GM19328 (cell line): ENCODE measurements around the gene SLC17A6.

ENCODE experiments used
- ATAC-seq: cut with Tn5 transposase; IDR thresholded peaks from one replicate; pipeline ENCODE4 v1.9.1; 2021; ENCODE audit warnings: mild to moderate bottlenecking, moderate library complexity; ENCODE audit not compliant: unreplicated experiment

Gene SLC17A6

DNA sequence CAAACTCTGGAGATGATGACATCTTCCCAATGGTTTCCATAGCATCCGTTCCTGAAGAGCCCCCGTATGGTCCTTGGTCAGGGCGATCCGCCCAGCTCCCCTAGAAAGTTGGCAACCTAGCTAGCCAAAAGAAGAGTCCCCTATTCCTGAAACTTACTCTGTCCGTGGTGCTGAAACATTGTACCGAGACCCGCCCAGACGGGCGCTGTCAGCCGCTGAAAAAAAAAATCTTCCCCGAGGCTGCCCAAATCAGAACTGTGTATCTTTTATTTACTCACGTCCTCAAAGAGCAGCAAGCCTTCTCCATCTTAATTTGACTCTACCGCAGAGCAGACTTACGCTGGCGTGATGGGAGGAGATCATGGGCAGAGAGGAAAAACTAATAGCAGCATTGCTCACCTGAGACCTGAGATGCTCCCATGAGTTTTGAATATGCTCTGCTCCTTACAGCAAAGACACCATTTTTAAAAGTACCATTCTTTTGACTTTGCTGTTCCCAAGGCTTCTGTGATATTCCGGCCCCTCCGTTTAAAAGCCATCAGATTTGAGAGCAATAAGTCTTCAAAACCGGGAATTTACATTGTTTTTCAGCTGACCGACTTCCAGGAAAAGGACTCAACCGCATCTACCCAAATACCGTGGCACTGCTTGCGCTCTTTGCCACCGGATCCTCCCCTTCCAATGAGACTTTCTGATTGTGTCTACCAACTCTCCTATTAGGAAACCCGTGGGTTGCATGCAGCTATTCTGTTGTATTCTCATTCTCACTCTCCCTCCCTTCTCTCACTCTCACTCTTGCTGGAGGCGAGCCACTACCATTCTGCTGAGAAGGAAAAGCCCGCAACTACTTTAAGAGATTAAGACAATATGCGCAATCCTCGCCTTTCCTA lies at the start of gene SLC17A6:
Gene SLC17A6 (plus strand): TSS at position 786 of the 890 bp plus-strand sequence. CDS start 153 bp downstream, outside the sequence.
- ATAC-seq = no peak

DNA sequence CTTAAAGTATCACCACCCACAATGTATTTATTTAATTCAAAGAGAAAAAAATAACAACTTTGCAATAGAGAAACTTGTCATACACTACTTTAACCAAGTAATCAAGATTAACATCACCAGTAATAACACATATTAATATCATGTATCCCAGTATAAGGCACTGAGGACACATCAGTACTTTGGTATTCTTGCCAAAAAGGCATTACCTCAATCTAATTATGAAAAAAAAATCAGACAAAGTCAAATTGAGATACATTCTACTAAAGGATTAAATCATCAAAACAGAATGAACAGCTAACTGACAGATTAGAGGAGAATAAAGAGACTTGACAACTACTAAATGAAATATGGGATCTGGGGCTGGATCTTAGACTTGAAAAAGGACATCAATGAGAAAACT lies 35.8 kb upstream of the SLC17A6 start:
- no peak for ATAC-seq

DNA sequence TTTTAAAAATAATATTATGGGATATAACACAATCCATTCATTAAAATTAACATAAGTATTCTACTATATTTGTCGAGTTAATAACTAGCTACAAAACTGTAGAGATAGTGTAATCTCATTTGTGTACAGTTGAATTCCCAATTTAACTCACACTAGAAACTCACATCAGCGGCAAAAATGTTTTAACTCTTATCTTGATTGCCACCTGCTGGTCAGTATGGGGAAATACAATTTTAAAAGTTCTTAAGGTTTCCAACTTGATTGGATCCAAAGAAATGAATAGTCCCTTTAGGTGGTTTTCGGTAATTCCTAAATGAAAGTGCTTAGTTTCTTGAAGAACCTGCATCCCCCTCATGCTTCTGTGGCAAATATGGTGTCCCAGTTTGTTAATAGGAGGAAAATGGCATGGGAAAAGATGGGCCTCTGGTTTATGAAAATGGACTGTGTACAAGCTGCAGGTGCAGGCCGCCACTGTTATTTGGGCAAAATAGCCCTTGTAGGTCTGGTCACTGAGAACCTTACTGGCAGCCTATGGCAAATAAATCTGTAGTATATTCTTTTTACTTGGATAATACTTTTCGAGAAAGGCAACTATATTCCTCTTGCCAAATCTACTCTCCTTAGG lies 33.7 kb upstream of the SLC17A6 start:
- ATAC-seq = no peak

DNA sequence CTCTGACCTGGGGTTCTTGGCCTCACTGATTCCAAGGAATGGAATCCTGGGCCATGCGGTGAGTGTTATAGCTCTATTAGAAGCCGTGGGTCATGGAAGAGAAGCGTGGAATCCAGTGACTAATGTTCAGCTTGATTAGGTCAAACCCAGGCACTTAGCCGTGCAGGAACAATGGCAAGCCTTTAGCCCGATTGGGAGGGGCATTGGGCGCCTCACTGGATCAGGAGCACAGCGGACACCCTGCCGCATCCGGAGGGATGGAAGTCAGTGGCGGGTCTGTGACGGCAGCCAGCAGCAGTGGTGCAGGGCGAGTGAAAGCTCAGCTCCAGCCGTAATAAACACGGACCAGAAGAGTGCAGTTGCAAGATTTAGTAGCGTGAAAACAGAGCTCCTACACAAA lies 20.5 kb upstream of the SLC17A6 start:
- ATAC-seq = no peak

DNA sequence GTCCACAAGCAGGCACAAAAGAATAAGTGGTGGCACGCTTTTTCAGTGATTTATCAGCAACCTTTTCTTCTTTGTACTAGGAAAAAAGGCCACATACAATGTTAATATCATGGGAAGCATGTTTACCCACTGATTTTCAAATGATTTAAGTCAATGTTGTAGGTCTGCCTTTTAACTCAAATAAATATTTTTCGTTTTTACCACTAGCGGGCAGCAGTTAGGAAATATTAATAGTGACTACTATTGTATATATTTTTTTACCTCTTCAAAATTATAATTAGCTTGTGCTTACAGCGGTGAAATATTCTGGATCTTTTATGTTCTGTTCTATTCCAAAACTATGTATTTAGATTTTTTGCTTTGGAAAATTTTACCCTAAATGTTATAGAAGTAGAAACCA lies 6.4 kb upstream of the SLC17A6 start:
- no peak for ATAC-seq

DNA sequence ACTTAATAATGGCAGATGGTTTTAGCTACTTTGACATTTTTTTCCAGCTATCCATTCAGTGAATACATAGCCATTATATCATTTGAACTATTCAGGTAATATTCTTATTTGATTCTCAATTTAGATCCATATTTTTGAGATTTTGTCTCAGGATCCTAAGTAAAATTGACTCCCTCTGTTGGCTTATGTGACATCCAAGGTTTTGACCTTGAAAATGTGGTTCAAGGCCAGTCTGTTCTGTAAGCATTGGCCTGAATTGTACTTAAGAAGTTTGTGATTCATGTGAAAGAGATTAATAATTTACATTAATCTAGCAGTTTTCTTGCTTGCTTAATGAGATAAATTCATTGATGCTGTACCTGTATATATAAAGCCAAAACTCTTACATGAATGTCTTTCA lies 1.6 kb upstream of the SLC17A6 start:
- no peak for ATAC-seq

DNA sequence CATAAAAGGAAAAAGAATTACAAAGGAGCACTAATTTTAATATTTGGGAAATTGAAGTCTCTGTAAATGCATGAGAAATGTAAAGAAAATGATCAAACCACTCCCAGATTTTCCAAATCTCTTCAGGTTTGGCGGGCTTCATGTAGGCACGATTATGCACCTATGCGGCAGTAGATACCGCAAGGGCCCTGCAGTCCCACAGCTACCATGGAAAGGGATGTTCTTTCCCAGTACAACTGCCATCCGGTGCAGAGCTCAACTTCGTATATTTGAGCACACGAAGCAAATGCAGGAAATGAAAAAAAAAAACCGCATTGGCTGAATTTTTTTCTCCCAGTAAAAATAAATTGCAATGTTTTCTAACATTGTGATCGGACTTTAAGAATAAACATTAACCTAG lies 1.4 kb downstream of the SLC17A6 start:
- ATAC-seq = no peak

DNA sequence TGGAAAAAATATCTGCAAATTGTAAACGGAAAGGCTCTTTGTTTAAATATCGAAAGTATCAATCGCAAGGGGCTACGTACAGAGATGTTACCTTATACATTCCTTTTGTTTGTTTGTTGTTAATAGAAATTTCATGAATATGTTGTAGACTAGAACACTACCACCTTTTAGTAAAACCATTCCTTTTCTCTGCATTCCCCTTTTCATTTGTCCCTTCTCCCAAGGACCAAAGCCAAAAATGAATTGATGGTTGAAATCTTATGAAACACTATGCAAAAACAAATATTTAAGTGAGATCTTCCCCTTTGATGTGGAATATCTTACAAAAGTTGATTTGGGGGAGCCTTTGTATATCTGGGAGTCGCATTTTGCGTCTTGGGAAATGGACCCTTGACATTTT lies 2.1 kb downstream of the SLC17A6 start:
- no peak for ATAC-seq

DNA sequence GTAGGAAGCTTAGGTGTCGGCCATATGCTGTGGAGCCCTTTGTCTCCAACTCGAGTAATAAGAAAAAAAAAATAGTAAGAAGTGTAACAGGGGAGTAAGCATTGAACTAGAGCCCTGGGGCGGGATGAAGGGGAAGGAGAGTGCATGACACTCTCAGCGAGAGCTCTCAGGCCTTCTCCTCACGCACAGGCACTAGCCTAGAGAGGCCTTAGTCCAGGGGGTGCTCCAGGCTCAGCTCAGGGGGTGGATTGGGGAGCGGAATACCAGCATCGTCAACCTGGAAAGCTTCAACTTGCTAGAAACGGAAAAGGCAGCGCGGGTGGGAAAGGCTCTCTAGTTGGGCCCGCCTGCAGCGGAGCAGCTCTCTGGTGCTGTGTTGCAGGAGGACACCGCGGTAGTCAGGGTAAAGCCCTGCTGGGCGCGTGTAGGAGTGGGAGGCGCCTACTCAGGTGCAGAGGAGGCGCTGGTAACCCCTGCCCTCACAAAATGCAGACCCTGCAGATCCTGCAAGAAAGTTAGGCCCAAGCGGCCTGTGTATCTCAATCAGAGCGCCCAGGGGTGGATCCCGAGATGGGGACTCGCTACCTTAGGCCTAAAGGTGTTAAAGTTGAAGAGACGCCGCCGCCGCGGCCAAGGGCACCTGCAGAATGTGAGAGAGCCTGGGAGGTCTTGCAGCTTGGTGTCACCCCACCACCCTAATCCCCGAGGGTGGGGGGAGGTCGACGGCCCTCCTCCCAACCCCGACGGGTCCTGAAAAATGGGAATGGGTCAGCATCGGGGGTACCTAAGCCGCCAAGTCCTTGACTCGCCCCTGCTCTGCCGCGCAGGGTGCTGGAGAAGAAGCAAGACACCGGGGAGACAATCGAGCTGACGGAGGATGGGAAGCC lies 2.8 kb downstream of the SLC17A6 start:
- ATAC-seq = no peak

DNA sequence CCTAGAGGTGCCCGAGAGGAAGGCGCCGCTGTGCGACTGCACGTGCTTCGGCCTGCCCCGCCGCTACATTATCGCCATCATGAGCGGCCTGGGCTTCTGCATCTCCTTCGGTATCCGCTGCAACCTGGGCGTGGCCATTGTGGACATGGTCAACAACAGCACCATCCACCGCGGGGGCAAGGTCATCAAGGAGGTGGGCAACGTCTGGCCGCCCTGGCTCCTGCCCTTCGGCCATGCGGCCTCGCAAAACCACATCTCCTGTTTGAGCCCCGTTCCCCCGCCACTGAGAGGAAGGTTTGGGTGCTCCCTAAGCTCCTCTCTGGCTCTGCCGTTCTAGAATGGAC lies 3.4 kb downstream of the SLC17A6 start:
- no peak for ATAC-seq

DNA sequence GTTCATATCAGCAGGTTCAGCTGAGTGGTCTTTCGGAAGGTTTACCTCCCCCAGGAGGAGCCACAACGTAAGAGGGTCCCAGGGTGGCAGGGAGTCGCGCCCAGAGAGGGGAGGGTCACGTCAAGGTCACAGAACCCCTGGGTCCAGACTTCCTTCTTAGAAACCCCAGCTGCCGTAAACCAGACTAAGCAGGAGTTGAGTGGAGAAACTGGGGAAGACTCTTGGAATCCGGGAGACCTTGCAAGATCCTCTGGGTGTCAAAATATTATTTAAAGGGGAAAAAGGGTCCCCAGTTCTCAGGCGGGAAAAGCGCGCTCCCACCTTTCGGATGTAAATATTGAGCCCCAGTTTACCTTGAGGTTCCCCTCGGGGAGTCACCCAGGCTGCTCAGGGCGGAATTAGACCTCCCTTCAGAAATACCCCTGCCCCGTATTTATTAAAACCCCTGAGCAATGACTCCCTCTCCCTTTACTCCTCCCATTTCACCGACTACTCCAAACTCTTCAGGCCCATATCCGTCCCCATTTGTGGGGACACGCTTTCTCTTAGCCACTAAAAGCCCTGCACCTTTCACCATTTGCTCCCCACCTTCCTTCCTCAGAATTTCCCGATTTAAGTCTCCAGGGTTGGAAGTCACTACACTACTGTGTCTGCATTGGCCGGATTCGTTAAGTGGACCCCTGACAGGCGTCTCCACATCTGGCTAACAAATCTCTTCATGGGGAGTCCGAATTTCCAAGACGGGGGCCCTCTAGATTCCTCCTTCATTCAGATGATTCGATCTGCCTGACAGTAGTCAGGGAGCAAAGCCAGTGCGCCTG lies 4.2 kb downstream of the SLC17A6 start:
- ATAC-seq = no peak

DNA sequence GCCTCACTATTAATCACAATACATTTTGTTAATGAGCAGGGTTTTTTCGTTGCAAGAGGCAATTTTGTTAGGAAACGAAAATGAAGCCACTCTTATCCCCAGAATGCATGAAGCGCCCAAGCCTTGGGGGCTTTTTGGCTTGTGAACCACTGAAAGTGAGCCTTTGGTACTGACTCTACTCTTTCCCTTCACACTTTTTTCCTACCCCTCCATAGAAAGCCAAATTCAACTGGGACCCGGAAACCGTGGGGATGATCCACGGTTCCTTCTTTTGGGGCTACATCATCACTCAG lies 4.8 kb downstream of the SLC17A6 start:
- ATAC-seq = no peak

DNA sequence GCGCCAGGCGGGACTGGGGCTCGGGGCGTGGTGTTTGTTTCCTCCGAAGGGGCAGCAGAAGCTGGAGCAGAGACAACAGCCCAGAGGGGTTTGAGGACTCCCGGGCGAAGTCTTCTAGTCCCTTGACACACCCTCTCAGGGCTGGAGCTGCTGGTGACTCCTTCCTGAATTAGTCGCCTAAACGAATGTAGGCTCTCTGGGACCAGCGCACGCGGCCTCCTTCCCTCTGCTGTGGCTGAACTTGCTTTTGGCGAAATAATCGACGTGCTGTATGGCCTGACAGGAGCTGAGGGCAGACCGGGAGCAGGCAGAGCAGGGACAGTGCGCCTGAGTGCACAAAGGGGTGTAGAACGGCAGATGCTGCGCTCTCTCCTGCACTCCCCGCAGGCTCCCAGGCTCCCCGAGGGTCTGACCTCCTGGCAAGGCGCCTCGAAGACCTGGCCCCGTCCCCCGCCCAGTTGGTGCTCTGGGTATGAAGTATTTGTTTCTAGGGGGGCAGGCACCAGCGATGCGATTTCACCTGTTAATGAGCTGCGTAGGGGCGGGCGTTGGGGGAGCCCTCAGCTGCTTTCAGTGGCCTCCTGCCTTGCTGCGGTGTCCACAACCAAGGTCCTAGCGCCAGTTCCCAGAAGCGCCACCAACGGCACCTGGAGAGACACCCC lies 5.3 kb downstream of the SLC17A6 start:
- no peak for ATAC-seq

DNA sequence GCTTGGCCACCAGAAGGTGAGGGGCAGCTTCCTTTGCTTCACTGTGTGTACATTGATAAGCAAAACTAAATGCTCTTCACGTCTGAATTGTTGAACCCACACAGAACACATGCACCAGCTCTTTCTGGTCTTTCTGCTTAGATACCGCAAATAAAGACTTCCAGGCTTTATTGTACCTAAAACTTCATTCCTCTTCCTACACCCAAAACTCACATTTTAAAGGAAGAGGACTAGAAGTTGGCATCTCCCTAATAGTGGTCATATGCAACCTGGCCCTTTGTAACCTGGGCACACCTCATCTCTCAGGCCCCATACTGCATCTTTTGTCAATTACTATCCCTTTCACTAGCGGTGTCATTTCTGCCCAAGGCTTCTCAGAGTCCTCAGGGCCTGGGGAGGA lies 5.9 kb downstream of the SLC17A6 start:
- no peak for ATAC-seq

DNA sequence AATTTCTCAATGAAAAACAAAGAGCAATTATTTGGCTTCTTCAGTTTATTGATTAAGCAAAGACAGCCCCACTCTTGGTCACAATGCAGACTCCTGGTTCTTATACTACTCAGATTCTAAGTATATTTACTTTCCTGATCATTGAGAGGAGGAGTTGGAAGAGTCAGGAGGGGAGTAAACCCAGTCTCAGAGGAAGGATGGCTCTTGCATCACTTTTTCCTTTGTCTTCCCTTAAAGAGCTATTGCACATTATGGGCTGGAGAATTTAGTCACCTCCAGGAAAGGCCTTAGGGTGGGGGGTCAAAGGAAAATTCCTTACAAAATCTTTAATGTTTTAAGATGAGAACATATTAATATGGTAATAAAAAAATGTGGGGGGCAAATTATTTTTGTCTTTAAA lies 8.1 kb downstream of the SLC17A6 start:
- no peak for ATAC-seq

DNA sequence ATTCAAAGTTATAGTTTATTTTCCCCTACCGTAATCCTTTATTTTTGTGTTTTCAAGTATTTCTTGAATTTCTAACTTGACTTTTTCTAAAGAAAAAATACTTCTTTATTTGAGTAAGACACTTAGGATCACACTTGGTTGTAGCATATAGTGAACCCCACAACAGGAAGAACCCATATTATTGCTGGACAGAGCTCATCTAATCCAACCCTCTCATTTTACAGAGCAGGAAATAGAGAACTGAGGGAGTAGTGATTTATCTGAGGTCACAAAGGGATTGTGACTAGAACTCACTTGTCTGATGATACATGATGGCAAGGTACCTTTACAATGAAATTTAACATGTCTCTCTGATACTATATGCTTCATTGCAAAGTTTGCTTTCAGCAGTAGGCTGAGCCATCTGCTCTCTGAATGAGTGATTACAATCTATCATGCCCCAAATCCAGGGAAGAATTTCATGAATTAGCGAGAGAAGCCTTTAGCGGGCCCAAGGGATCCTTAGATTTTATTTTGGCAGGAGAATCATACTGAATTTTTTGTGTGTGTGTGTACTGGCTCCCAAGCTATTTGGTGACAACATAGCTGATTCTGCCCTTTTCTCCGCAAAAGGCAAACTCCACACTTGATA lies 9.8 kb downstream of the SLC17A6 start:
- no peak for ATAC-seq

DNA sequence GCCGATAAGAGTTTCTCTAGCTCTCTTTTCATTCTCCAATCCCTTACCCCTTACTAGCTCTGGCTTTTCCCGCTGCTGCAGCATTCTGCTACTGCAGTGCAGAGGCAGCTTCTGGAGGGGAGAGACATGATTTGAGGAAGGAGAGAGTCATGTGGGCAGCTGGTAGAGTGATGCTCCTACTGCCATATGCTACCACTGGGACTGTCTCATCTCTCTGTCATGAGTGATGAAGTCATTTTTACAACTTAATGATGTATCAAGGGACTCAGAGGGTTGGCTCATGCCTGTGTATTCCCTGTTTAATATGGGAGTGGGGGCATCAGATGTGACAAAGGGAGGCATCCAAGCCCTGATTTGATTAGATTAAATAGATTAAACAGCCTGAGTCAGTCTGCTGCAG lies 11.3 kb downstream of the SLC17A6 start:
- no peak for ATAC-seq

DNA sequence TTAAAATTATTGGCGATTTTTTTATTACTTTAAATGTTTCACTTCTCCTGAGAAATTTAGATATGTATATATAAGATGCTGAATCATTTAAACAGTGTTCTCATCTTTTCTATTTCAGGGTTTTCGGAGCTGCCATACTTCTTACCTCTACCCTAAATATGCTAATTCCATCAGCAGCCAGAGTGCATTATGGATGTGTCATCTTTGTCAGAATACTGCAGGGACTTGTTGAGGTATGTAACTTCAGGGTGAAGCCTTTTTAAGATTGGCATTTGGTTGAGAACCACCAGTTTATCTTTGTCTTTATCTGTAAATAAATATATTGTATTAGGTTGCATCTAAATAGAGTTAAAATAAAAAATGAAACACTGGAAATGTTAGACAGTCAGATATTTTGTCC lies 21.1 kb downstream of the SLC17A6 start:
- no peak for ATAC-seq

DNA sequence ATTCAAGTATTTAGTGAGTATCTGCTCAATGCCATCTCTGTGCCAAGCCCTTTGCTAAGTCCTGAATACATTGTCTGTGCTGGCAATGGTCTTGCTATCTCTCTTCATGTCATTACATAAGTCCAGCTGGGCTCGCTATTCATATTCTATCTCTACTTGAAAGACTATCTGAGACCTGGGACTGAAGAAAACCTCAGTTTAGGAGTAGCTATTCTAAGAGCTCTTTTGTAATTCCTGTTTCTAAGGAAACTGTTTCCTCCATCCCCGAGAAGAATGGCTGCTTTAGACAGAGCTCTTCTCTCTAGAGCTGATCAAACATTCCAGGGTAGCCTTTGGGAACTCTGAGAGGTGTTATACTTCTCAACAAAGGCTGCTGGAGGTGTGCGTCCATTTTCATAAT lies 33.0 kb downstream of the SLC17A6 start:
- no peak for ATAC-seq

DNA sequence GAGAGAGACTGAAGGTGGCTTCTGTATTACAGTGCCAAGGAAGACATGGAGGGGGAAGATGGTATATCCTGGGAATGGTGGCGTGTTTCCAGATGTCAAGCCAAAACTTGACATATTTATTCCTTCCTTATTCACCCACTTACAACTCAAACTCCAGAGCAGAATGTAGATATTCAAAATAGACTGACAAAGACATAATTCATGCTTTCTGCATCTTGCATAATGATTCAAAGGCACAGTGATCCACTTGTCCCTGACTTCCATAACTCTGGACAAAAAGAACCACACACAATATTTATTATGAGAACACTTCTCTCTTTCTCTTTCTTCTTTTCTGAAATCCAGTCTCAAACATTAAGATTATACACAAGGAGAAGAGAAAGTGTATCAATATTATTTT lies 48.9 kb downstream of the SLC17A6 start:
- ATAC-seq = no peak
